Ureter (tissue), 1 donor: ENCODE data around the gene RC3H1. TPM values are rescaled to one million over a fixed set of nuclear protein-coding genes. Genes with fewer than 3 reads are reported as not detected.
"Not testable (repeated sequence)": the region's sequence is repeated elsewhere in the genome, so short reads cannot be mapped to it uniquely, and the experiment has no call there.

Source experiments
- DNase-seq: peaks from one replicate; pipeline ENCODE4 v3.0.0-alpha.2; 2020; ENCODE audit warnings: low spot score
- total RNA-seq: library from RNA; stranded (reverse); gene quantifications from one replicate; pipeline ENCODE4 v1.2.4, GENCODE V29; 2023
- donor health status: DM: yes; HTN: yes; CAD: no.

RC3H1 gene
- total RNA-seq, 1 donor from 2014 or later: 49.1 TPM

DNA sequence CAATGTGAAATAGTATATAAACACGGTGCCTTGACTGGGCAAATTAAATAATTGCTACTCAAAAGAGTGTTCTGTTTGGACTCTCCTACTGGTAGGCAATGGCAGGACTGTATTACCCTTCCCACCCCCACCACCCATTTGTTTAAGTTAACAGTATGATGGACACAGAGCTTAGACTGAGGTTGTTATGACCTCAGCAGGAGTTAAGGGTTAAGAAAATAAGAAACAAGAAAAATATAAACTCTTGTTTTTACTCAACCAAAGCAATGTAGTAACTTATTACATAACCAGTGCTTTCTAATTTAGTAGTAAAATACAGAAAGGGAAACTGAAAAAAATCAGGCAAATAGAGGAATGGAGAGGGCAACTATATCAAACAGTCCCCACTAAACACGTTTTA, 85.1 kb downstream of the RC3H1 start:
- DNase-seq: no peak

DNA sequence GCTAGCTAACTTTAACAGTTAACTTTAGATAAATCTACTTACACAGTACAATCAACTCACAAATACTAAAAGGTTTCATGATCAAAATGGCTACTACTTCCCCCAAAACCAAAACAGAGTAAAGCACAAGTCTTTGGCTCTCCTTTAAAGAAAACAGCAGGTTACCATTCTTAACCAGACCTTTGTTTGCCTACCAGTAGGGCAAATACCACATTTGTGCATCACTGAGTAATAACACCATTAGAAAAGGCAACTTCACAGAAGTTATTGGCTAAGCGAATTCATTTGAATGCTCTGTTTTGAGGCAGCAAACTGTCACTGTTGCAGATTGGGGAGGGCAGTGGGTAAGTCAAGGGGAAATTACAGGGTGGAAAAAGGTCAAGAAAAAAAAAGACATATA, 87.7 kb downstream of the RC3H1 start:
- no peak for DNase-seq

DNA sequence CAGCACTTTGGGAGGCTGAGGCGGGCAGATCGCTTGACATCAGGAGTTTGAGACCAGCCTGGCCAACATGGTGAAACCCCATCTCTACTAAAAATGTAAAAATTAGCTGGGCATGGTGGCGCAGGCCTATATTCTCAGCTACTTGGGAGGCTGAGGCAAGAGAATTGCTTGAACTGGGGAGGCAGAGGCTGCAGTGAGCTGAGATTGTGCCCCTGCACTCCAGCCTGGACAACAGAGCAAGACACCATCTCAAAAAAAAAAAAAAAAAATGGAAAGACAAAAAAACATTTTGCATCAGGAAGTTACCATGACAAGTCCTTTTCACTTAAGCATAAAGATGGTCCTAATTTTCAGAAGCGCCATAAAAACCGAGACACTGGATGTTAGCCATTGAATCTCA, 91.6 kb downstream of the RC3H1 start:
- not testable (repeated sequence) for DNase-seq

DNA sequence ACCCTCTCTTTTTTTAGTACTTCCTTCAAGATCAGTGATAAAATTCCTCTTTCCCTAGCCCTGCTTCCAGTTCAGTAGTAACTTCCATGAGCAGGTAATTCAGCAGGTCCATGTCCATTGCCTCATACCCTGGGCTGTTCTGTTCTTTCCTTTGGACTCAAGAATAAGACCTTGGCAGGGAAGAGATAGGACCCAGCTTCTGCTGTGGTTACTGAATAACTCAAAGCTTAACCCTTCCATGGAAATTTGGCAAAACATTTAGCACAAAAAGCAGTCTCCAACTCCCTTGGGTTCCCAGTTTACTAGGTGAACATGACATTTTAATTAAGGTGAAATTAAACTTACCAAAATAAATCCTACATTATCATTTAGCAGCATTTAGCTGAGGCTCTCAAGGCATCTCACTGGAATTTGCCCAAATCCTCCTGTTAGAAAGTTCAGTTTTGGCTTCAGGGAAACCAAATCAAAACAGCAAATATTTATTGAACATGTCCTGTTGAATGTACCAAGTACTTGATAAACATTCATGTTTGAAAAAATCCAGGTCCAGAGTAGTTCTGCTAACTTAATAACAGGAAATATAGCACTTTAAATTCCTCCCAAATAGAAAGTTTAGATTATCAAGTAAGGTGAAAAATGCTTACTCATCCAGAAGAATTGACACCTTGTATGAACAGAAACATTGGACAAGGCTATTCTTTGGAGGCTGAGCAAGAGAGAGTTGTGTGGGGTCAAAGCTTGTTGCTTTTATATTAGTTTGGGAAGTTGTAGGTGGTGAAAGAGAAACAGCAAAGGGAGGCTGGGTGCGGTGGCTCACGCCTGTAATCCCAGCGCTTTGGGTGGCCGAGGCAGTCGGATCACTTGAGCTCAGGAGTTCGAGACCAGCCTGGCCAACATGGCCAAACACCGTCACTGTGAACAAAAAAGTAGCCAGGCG, 96.6 kb downstream of the RC3H1 start:
- DNase-seq: no peak

DNA sequence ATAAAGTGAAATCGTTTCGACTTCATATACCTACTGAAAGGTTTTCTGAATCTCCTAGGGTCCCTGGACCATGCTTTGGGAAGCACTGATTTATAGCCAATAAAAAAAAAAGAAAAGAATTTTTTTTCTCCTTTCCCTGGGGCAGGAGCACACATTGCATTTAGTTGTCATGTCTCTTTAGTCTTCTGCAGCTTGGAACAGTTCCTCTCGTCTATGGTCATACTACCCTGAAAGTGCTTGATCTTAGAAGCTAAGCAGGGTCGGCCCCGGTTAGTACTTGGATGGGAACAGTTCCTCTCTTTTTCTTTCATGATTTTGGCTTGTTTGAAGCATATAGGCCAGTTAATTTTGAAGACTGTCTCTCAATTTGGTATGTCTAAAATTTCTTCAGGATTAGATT, 101.3 kb downstream of the RC3H1 start:
- no peak for DNase-seq

DNA sequence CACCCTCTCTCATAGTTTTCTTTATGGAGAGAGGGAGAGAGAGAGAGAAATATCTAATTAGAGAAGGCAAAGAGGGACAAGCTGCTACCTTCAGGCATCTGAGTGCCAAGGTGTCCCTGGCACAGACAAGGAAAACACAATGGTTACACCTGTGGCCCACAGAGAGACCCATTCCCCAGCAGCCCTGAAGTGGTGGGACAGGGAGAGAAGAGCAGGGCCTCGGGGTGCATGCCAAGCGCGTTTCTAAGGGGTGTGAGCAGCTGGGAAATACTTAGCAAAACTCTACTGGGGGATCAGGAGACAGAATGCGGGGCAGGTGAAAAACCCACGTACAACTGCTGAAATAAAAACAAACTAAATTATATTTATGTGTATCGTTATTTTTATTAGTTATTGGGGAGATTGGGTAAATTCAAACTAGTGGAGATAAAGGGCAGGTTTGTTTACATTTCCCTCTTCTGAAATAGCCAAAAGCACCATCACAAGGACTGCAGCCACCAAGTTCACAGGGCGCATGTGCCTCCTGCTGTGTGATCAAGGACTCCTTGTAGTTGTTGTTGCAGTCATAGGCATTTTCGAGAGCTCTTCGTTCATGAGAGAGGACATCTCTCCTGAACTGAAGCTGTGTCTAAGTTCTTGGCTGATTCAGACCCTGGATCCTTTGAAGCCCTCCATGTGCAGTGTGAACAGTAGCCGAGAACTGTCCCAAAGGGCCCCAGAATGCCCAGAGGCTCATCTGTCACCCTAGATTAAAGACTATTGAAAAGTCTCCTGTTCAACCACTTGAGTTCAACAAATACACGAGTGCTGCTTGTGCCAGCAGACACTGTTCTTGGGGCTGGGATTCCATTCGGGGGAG, 104.3 kb downstream of the RC3H1 start:
- no peak for DNase-seq

DNA sequence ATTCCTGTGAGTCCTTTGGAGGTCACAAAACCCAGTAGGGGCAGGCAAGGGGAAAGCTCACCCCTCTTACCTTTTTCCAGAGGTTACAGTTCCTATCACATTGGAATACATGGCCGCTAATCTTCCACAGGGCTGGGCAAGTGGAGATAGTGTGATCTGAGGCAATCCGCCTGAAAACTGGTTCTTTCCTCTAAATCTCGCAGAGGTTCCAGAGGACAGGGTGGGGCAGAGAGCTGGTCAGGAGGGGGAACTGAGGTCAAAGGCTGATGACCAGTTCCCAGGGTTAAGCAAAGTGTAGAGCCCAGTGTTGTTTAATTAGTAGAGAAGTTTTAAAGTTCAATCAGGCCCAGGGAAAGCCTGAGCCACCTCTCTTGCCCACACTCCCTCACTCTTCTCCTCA, 105.0 kb downstream of the RC3H1 start, which contains the start of gene SERPINC1:
Gene SERPINC1 (minus strand): TSS at position 179 of the 400 bp plus-strand sequence. CDS start 68 bp downstream, at position 111.
- DNase-seq: no peak

DNA sequence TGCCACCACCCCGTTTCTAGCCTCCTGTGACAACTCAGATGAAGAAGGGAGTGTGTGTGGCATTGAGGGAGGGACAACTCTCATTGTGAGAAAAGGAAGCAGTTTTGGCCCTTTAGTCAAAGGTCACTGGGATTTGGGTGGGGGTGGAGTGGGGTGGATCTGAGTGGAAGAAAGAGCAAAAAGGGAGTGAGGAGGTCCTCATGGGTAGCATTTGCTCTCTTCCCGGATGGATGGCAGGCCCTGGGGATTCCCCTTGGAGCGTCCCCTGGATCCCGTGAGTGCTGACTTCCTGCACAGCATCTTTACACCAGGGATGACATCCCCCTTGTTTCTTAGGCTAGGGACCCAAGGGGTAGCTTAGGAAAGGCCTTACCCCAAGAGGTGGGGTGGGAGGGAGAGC, 105.5 kb downstream of the RC3H1 start:
- no peak for DNase-seq

GRCh38 chr1:173915596-173915995, 106.6 kb downstream of the RC3H1 start:
- DNase-seq: no peak

- no peak for DNase-seq
Measured at GRCh38 chr1:173914366-173914871, 107.7 kb downstream of the RC3H1 start.

- no peak for DNase-seq
Measured at GRCh38 chr1:173913111-173913510, 109.0 kb downstream of the RC3H1 start.

GRCh38 chr1:173903827-173904531, 118.2 kb downstream of the RC3H1 start:
- no peak for DNase-seq

DNA sequence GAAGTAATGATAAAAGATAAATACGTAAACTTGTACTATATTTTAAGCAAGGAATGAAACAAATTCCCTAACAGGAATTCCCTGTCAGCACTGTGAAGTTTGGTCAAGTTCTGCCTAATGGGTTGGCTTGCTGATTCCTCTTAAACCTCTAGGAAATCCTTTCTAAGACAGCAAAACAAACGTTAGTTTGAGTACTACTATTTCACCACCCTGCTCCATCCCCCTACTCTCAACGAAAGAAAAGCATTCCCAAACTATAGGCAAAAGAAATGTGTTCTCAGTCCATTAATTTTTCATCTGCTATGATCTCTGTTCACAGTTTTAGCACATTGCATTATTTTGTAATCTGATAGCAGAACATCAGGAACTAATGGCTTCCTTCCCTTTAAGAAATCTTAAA, 121.2 kb downstream of the RC3H1 start:
- no peak for DNase-seq

GRCh38 chr1:173900427-173900826, 121.7 kb downstream of the RC3H1 start:
- no peak for DNase-seq

DNA sequence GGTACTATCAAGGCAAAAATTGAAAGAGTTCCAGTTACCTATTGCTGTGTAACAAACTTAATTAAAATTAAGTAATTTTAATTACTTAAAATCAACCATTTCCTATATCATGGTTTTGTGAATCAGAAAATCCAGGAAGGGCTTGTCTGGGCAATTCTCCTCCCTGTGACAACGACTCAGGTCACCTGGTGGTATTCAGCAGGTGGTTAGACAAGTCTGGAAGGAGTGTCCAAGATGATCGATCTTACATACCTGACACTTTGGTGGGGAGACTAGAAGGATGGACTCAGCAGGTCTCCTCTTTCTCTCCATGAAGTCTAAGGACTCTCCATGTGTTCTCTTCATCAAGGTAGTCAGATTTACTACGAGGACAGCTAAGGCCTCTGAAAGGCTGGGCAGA, 128.0 kb downstream of the RC3H1 start:
- DNase-seq: no peak

GRCh38 chr1:173893611-173894010, 128.5 kb downstream of the RC3H1 start:
- DNase-seq: no peak

DNA sequence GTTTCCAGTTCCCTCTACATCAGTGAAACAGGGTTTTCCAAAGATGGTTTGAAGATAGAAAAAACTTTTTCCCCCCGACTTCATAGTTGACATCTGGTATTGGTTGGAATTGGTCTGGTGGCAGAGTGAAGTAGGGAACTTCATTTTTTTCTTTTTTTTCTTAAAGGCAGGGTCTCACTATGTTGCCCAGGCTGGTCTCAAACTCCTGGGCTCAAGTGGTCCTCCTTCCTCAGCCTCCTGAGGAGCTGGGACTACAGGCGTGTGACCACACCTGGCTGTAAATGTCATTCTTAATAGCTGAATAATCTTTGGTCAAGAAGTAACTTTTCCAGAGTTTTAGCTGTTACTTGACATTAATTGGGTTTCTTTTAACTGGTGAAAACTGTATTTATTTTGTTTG, 132.3 kb downstream of the RC3H1 start:
- DNase-seq: no peak

GRCh38 chr1:173888749-173889148, 133.4 kb downstream of the RC3H1 start:
- DNase-seq: no peak

- DNase-seq: no peak
Measured at GRCh38 chr1:173887627-173888026, 134.5 kb downstream of the RC3H1 start.

DNA sequence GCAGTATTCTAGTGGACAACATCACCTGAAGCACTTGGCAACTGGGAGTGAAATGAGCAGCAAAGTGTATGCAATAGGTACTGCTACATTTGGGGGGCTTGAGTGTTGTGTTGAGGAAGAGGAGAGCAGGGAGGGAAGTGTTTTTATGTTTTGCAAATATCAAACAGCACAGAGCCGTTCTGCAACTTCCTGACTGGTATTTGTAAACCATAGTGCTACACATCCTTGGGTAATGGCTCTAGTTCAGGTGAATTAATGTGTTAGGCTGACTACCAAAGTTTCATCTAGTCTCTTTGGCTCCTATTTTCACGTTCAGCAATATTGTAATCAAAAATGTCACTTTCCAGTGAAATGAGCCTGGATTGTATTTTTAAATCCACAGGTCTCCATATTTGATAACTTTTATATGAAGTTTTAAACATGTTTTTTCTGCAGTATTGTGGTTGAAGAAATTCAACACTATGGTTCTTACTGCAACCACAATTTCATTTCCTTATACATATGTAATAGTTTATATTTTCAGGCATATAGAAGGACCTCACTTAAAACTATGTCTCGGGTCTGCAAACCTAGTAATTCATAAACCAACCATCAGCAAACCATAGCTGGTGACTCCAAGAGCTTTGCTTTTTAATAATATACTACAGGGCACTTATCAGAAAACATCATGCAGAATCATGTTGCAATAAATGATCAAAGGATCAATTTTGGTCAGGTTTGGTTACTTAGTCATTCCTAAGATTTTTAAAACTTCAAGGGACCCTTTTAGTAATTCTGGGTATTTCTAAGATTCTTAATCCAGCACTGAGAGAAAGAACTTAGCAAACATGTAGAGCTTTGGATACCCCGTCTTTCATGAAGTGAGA, 135.2 kb downstream of the RC3H1 start:
- DNase-seq: no peak

DNA sequence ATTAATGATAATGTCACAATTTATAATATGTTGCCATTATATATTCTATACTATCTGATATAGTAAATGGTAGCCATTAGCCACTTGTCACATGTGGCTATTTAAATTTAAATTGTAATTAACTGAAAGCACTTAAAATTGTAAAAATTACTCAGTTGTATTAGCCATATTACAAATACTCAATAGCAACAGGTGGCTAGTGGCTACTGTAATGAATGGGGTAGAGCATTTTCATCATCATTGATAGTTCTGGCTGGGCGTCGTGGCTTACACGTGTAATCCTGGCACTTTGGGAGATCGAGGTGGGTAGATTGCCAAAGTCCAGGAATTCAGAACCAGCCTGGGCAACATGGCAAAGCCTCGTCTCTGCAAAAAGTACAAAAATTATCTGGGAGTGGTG, 137.5 kb downstream of the RC3H1 start:
- DNase-seq: no peak
